ENCODE results near the gene ARPC2.

- TF ChIP-seq POLR2AphosphoS5 (IDR thresholded peaks at IDR 0.05), result no peak
- no peak for TF ChIP-seq CTCF (IDR thresholded peaks at IDR 0.05)
- no peak for TF ChIP-seq EP300 (IDR thresholded peaks at IDR 0.05)
Measured at GRCh38 chr2:218300141-218300540, 83.2 kb downstream of the ARPC2 start.
